Breast epithelium (tissue), 4 donors: ENCODE measurements around the gene AFAP1. TPM values are rescaled to one million over a fixed set of nuclear protein-coding genes. Genes with fewer than 3 reads are reported as not detected.

ENCODE experiments used
- DNase-seq, 2 donors: peaks; one replicate each; pipeline ENCODE4 v3.0.0-alpha.2; 2019; ENCODE audit warnings: low spot score in 2 of 2
- H3K27ac ChIP-seq, 2 donors: fragments of 200-600 bp; sonication (generic) in 1 of 2; one replicate each; pipeline ENCODE4 v1.5.1; 2016 to 2019; ENCODE audit warnings: mild to moderate bottlenecking in 1 of 2
- H3K27me3 ChIP-seq, 2 donors: fragments of 200-600 bp; sonication (generic) in 1 of 2; one replicate each; pipeline versions ENCODE4 v1.5.1 to v1.6.0; 2017 to 2019; ENCODE audit warnings: control low read depth in 1 of 2, mild to moderate bottlenecking in 1 of 2
- H3K36me3 ChIP-seq: fragments of 200-600 bp; one replicate; pipeline ENCODE4 v1.5.1; 2019
- H3K4me1 ChIP-seq, 2 donors: fragments of 200-600 bp; sonication (generic); one replicate each; pipeline ENCODE4 v1.5.1; 2016 to 2019; ENCODE audit warnings: control low read depth in 1 of 2
- H3K4me3 ChIP-seq, 3 donors: fragments of 200-600 bp; sonication (generic); 1 replicate in 2 of 3; 2 replicates in 1 of 3; pipeline ENCODE4 v1.5.1; 2016 to 2019; ENCODE audit warnings: mild to moderate bottlenecking in 3 of 3, moderate library complexity in 2 of 3
- H3K9me3 ChIP-seq, 2 donors: fragments of 200-600 bp; sonication (generic) in 1 of 2; one replicate each; pipeline ENCODE4 v1.5.1; 2016 to 2019; ENCODE audit warnings: control low read depth in 1 of 2
- POLR2A ChIP-seq: fragments of 450-650 bp; IDR thresholded peaks from one replicate; pipeline ENCODE4 v1.6.1; 2016; ENCODE audit warnings: antibody characterized with exemption, mild to moderate bottlenecking, moderate library complexity
- POLR2AphosphoS5 ChIP-seq, 3 donors: sonication (generic); formaldehyde crosslinking; IDR thresholded peaks; one replicate each; pipeline ENCODE4 v1.6.1; 2017; ENCODE audit warnings: antibody characterized with exemption in 3 of 3
- intact Hi-C: fragments of 100-400 bp; cut with DNase I; formaldehyde crosslinking; loops from one replicate; pipeline ENCODE4 v1.15.1; 2023; ENCODE audit warnings: low total_unique reads
- total RNA-seq, 3 donors: library from RNA; depleted of rRNA; stranded (reverse); fragments of >200 nt; gene quantifications; one replicate each; pipeline ENCODE4 v1.1.0, GENCODE V29; 2016
- TF ChIP-seq, protein P1 (sequence below), 3 donors: fragments of 450-650 bp; IDR thresholded peaks; one replicate each; pipeline ENCODE4 v1.5.1; 2016 to 2017; ENCODE audit warnings: antibody characterized with exemption in 3 of 3, mild to moderate bottlenecking in 3 of 3, moderate library complexity in 3 of 3

AFAP1 gene
- total RNA-seq, 3 donors from 2014 or later: 14.5 to 21.6 (median 16.6) TPM

DNA sequence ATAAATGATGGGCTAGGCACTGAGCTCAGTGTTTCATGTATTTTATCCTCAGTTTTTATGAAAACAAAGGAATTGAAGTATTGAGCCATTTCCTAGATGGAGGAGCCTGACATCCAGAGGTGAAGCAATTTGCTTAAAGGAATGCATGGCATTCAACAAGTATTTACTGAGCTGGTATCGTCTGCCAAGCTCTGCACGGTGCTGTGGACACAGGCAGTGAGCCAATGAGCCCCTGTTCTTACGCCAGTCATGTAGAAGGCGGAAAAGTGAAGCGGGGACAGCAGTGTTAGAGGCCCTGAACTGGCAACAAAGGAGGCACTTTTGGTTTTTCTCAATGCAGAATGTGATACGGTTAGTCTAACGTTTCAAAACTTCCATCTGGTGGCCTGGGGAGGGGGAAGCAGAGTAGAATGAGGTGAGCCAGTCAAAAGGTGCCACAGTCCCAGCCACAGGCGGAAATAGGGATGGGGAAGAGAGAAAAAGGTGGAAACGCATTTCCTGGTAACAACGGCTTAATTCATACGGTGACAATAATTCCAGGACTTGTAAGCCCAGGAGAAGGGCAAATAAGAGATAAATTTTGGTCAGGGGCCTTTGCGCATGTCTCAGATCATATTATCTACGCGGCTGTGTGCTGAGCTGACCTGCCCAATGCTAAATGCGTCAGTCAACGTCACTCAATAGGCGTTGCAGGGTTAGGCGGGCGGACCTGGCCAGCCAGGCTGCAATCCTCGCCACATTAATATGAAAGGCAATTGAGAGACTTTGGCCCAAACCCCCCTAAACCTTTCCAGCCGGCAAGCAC is 133.9 kb downstream of the AFAP1 start:
- no peaks in the 10 kb centered on the region for H3K36me3 ChIP-seq
- DNase-seq: peak; percentile 78 to 88
- no peaks in the 10 kb centered on the region for H3K27me3 ChIP-seq
- TF ChIP-seq, protein P1, sequence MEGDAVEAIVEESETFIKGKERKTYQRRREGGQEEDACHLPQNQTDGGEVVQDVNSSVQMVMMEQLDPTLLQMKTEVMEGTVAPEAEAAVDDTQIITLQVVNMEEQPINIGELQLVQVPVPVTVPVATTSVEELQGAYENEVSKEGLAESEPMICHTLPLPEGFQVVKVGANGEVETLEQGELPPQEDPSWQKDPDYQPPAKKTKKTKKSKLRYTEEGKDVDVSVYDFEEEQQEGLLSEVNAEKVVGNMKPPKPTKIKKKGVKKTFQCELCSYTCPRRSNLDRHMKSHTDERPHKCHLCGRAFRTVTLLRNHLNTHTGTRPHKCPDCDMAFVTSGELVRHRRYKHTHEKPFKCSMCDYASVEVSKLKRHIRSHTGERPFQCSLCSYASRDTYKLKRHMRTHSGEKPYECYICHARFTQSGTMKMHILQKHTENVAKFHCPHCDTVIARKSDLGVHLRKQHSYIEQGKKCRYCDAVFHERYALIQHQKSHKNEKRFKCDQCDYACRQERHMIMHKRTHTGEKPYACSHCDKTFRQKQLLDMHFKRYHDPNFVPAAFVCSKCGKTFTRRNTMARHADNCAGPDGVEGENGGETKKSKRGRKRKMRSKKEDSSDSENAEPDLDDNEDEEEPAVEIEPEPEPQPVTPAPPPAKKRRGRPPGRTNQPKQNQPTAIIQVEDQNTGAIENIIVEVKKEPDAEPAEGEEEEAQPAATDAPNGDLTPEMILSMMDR (IDR thresholded peaks at IDR 0.05): no peak
- TF ChIP-seq POLR2A (no peak), POLR2AphosphoS5 (IDR thresholded peaks at IDR 0.05) (peak; percentile 28 to 63 (median 59))
- H3K4me3 ChIP-seq: no peak overlapping the region
- intact Hi-C loops: loop anchor here (2.0 to 10.0 kb wide), 2 partner anchors 23 to 731 kb away; no protein-coding TSS in a partner anchor
- peak overlapping the region; percentile 73 to 85 for H3K27ac ChIP-seq
- peaks cover 0 to 22% of the 10 kb centered on the region in 2 donors for H3K4me1 ChIP-seq
- no peaks in the 10 kb centered on the region for H3K9me3 ChIP-seq

GRCh38 chr4:7804756-7805385 is 134.8 kb downstream of the AFAP1 start:
- TF ChIP-seq, protein P1 (IDR thresholded peaks at IDR 0.05): no peak
- TF ChIP-seq POLR2AphosphoS5 (IDR thresholded peaks at IDR 0.05) (no peak), POLR2A (no peak)
- Histone ChIP-seq H3K36me3 (no peaks in the 10 kb centered on the region), H3K4me1 (peaks cover 0 to 22% of the 10 kb centered on the region in 2 donors), H3K9me3 (no peaks in the 10 kb centered on the region), H3K27me3 (no peaks in the 10 kb centered on the region), H3K4me3 (no peak overlapping the region), H3K27ac (peak overlapping the region; percentile 73 to 85)
- DNase-seq: no peak
- intact Hi-C loops: loop anchor here (10.0 kb wide), 1 partner anchor 730 kb away; no protein-coding TSS in a partner anchor

GRCh38 chr4:7803992-7804755 is 135.5 kb downstream of the AFAP1 start:
- H3K27me3 ChIP-seq: no peaks in the 10 kb centered on the region
- intact Hi-C loops: loop anchor here (10.0 kb wide), 1 partner anchor 729 kb away; no protein-coding TSS in a partner anchor
- peaks cover 0 to 22% of the 10 kb centered on the region in 2 donors for H3K4me1 ChIP-seq
- H3K27ac ChIP-seq: no peak overlapping the region
- no peak overlapping the region for H3K4me3 ChIP-seq
- peak; percentile 78 to 85 for DNase-seq
- TF ChIP-seq, protein P1 (IDR thresholded peaks at IDR 0.05): peak; percentile 82 to 96 (median 95)
- no peak for TF ChIP-seq POLR2A
- peak; percentile 48 to 66 (median 63) for TF ChIP-seq POLR2AphosphoS5 (IDR thresholded peaks at IDR 0.05)
- no peaks in the 10 kb centered on the region for H3K36me3 ChIP-seq
- H3K9me3 ChIP-seq: no peaks in the 10 kb centered on the region

GRCh38 chr4:7803371-7803770 is 136.3 kb downstream of the AFAP1 start:
- H3K36me3 ChIP-seq: no peaks in the 10 kb centered on the region
- H3K4me1 ChIP-seq: peaks cover 0 to 22% of the 10 kb centered on the region in 2 donors
- no peaks in the 10 kb centered on the region for H3K9me3 ChIP-seq
- H3K4me3 ChIP-seq: no peak overlapping the region
- intact Hi-C loops: loop anchor here (10.0 kb wide), 1 partner anchor 729 kb away; no protein-coding TSS in a partner anchor
- no peak overlapping the region for H3K27ac ChIP-seq
- TF ChIP-seq POLR2AphosphoS5 (IDR thresholded peaks at IDR 0.05): no peak
- TF ChIP-seq POLR2A: no peak
- TF ChIP-seq, protein P1 (IDR thresholded peaks at IDR 0.05): no peak
- no peaks in the 10 kb centered on the region for H3K27me3 ChIP-seq
- DNase-seq: no peak
